B cell (primary cell): Measurements from ENCODE around the gene PDE6B. TPM values are rescaled to one million over a fixed set of nuclear protein-coding genes. Genes with fewer than 3 reads are reported as not detected.

ENCODE experiments used
- ATAC-seq: fragments of 200-7000 bp; cut with Tn5 transposase; one replicate; pipeline ENCODE4 v1.10.0; 2021; ENCODE audit warnings: low read depth, mild to moderate bottlenecking, moderate number of reproducible peaks, moderate library complexity
- CTCF ChIA-PET: fragments of 350-600 bp; sonication (Branson Sonifier 250); formaldehyde crosslinking; loops from one replicate; lab custom pipeline; 2021; ENCODE audit warnings: antibody characterized with exemption, inconsistent platforms; lab: Charles Lee
- POLR2A ChIA-PET: fragments of 350-600 bp; sonication (Branson Sonifier 250); formaldehyde crosslinking; loops from one replicate; lab custom pipeline; 2021; ENCODE audit warnings: antibody characterized with exemption; lab: Charles Lee
- DNase-seq: peaks from one replicate; pipeline ENCODE4 v3.0.0; 2013
- H2AFZ ChIP-seq: 2 replicates; pipeline ENCODE4 v1.6.1; 2012; ENCODE audit warnings: mild to moderate bottlenecking, low read depth, low read length; ENCODE audit not compliant: insufficient read depth, poor library complexity, severe bottlenecking
- H3K27ac ChIP-seq, 2 donors: 1 replicate in 1 of 2; 2 replicates in 1 of 2; pipeline ENCODE4 v1.5.1; 2012 to 2013; ENCODE audit warnings: low read length in 2 of 2, mild to moderate bottlenecking in 2 of 2, moderate library complexity in 1 of 2
- H3K27me3 ChIP-seq, 4 experiments: fragments of 200-600 bp in 1 of 4; sonication (generic) in 1 of 4; replicated peaks in 1 of 4; 1 replicate in 2 of 4; 2 replicates in 2 of 4; pipeline versions ENCODE4 v1.6.1 to v1.7.0; 2013 to 2016; ENCODE audit warnings: low read length in 3 of 4, mild to moderate bottlenecking in 2 of 4, mixed read lengths in 1 of 4, moderate library complexity in 1 of 4; ENCODE audit not compliant: insufficient read depth in 4 of 4, control insufficient read depth in 3 of 4; ENCODE audit errors: control extremely low read depth in 1 of 4
- H3K36me3 ChIP-seq, 2 experiments: replicated peaks in 1 of 2; 1 replicate in 1 of 2; 2 replicates in 1 of 2; pipeline versions ENCODE4 v1.6.1 to v1.7.1; 2013; ENCODE audit warnings: low read length in 1 of 2; ENCODE audit not compliant: insufficient read depth in 2 of 2, control insufficient read depth in 1 of 2; ENCODE audit errors: control extremely low read depth in 1 of 2, extremely low read depth in 1 of 2
- H3K4me1 ChIP-seq, 2 donors: fragments of 200-600 bp in 1 of 2; sonication (generic) in 1 of 2; 1 replicate in 1 of 2; 2 replicates in 1 of 2; pipeline versions ENCODE4 v1.5.1 to v1.6.1; 2013 to 2017; ENCODE audit warnings: low read length in 2 of 2; ENCODE audit not compliant: control insufficient read depth in 2 of 2, insufficient read depth in 2 of 2
- H3K4me2 ChIP-seq: replicated peaks from 2 replicates; pipeline ENCODE3; 2012; ENCODE audit warnings: mild to moderate bottlenecking, low read depth, low read length; ENCODE audit not compliant: poor library complexity, severe bottlenecking
- H3K4me3 ChIP-seq, 5 experiments: fragments of 200-600 bp in 1 of 5; sonication (generic) in 1 of 5; 1 replicate in 3 of 5; 2 replicates in 2 of 5; pipeline versions ENCODE4 v1.5.1 to v1.7.0; 2011 to 2016; ENCODE audit warnings: low read length in 4 of 5, mild to moderate bottlenecking in 4 of 5, low read depth in 2 of 5, control low read depth in 1 of 5, moderate library complexity in 1 of 5; ENCODE audit not compliant: insufficient read depth in 1 of 5; ENCODE audit errors: control extremely low read depth in 1 of 5, extremely low read depth in 1 of 5
- H3K79me2 ChIP-seq: fragments of 200-600 bp; sonication (generic); one replicate; pipeline ENCODE4 v1.6.0; 2016; ENCODE audit warnings: low read length; ENCODE audit not compliant: control insufficient read depth, insufficient read depth
- H3K9ac ChIP-seq: fragments of 200-600 bp; sonication (generic); 2 replicates; pipeline ENCODE4 v1.6.1; 2017; ENCODE audit warnings: mild to moderate bottlenecking, low read length, moderate library complexity
- H3K9me3 ChIP-seq, 3 donors: one replicate each; pipeline versions ENCODE4 v1.6.1 to v1.7.1; 2013; ENCODE audit warnings: low read length in 2 of 3; ENCODE audit not compliant: control insufficient read depth in 2 of 3, insufficient read depth in 1 of 3; ENCODE audit errors: control extremely low read depth in 1 of 3
- H4K20me1 ChIP-seq: 2 replicates; pipeline ENCODE4 v1.6.0; 2012; ENCODE audit warnings: mild to moderate bottlenecking, low read length; ENCODE audit not compliant: insufficient read depth, control insufficient read depth, poor library complexity, severe bottlenecking
- H3K27ac Mint-ChIP-seq: one replicate; pipeline ENCODE4 v1.8.0; 2021; ENCODE audit warnings: mixed read lengths
- H3K27me3 Mint-ChIP-seq: one replicate; pipeline ENCODE4 v1.8.0; 2021; ENCODE audit warnings: mixed read lengths
- H3K4me1 Mint-ChIP-seq: one replicate; pipeline ENCODE4 v1.8.0; 2021; ENCODE audit warnings: mixed read lengths
- H3K4me3 Mint-ChIP-seq: one replicate; pipeline ENCODE4 v1.8.0; 2021; ENCODE audit warnings: mixed read lengths
- H3K9me3 Mint-ChIP-seq: one replicate; pipeline ENCODE4 v1.8.0; 2022; ENCODE audit warnings: mixed read lengths; ENCODE audit not compliant: insufficient read depth
- CTCF ChIP-seq: fragments of 200-600 bp; IDR thresholded peaks from one replicate; pipeline ENCODE4 v1.8.0; 2022; ENCODE audit warnings: antibody characterized with exemption, mild to moderate bottlenecking
- EZH2 ChIP-seq: IDR thresholded peaks from 2 replicates; pipeline ENCODE4 v1.6.1; 2012; ENCODE audit warnings: borderline replicate concordance, low read depth, mild to moderate bottlenecking, moderate library complexity, low read length; ENCODE audit not compliant: insufficient read depth, poor library complexity, severe bottlenecking
- WGBS: methylation state at CpG from one replicate; pipeline ENCODE4 v1.1.5; 2013; ENCODE audit warnings: missing lambda C conversion rate; ENCODE audit not compliant: insufficient coverage; 5-methylcytosine and 5-hydroxymethylcytosine counted together
- intact Hi-C: fragments of 100-400 bp; cut with micrococcal nuclease; formaldehyde crosslinking; loops from one replicate; pipeline ENCODE4 v1.10.0; 2022
- polyA plus RNA-seq: library from polyadenylated mRNA; depleted of rRNA; stranded (reverse); fragments of >200 nt; gene quantifications from 2 replicates; pipeline ENCODE4 v1.2.3, GENCODE V29; 2012
- total RNA-seq, 2 donors: library from RNA; stranded (reverse); fragments of 120-200 nt in 1 of 2; gene quantifications; 1 replicate in 1 of 2; 2 replicates in 1 of 2; pipeline versions ENCODE4 v1.2.3 to v1.2.4, GENCODE V29; 2013 to 2022

PDE6B gene
- total and polyA plus RNA-seq, 2 donors (not counting 1 experiment from before 2014, with no cell fraction given) = 20.0 to 25.2 TPM

- ChIA-PET POLR2A (no interaction called here), CTCF (no interaction called here)
- no peaks in the 10 kb centered on the region for H3K79me2 ChIP-seq
- DNase-seq = no peak
- 58% methylated on average over 44 of the region's 49 CpGs for WGBS
- H3K27ac ChIP-seq = no peak overlapping the region
- Mint-ChIP-seq H3K9me3 (no peaks in the 10 kb centered on the region), H3K4me1 (no peaks in the 10 kb centered on the region), H3K4me3 (no peak overlapping the region), H3K27me3 (peaks cover 5% of the 10 kb centered on the region), H3K27ac (no peak overlapping the region)
- no peak for ATAC-seq
- no peak overlapping the region for H2AFZ ChIP-seq
- H3K4me1 ChIP-seq = no peaks in the 10 kb centered on the region
- no peaks in the 10 kb centered on the region for H4K20me1 ChIP-seq
- no peak overlapping the region for H3K4me2 ChIP-seq
- no peak for TF ChIP-seq CTCF
- TF ChIP-seq EZH2 = no peak
- no peaks in the 10 kb centered on the region for H3K36me3 ChIP-seq
- intact Hi-C loops = no loop called here
- no peak overlapping the region for H3K4me3 ChIP-seq
- H3K9ac ChIP-seq = no peak overlapping the region
- peaks cover 0 to 8% (median 1%) of the 10 kb centered on the region in 4 experiments for H3K27me3 ChIP-seq
- peaks cover 0 to 20% (median 0%) of the 10 kb centered on the region in 3 donors for H3K9me3 ChIP-seq
Observed at GRCh38 chr4:650951-651883, 25.8 kb downstream of the PDE6B start.
